Stimulated activated CD8-positive, alpha-beta memory T cell treated with anti-CD3 and anti-CD28 coated beads, Interleukin-7, amount 100 ng/mL, for 4 hours (primary cell): ENCODE data around the gene ALG1L2.
"Not testable (repeated sequence)": the region's sequence is repeated elsewhere in the genome, so short reads cannot be mapped to it uniquely, and the experiment has no call there.

Experiments
- DNase-seq, 2 donors: peaks; one replicate each; pipeline ENCODE4 v3.0.0-alpha.2; 2020; ENCODE audit warnings: low read depth in 2 of 2

ALG1L2 gene, protein sequence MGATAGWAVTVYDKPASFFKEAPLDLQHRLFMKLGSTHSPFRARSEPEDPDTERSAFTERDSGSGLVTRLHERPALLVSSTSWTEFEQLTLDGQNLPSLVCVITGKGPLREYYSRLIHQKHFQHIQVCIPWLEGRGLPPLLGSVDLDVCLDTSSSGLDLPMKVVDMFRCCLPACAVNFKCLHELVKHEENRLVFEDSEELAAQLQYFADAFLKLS

DNA sequence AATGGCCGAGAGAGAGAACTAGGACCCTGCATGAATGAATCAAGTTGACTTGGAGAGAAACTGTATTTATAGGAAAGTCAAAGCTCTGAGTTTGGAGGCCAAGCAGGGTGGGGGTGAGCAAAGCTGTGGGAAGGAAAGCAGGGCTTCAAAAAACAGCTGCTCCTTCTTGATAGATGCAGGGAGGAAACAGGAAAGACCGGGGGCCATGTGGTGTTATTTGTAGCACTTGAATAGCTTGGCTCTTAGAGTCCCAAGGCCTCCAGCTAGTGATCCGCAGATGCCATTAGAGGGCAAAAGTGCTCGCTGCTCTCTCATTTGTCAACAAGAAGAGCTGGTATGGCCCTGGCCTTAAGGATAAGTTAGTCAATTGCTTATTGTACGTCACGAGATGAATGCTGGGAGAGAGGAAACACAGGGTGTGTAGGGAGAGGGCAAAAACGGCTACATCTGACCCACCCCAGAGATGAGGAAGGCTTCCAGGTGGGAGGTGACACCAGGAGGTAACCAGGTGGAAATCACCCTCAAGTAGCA, at the start of gene ALG1L2:
TSS of gene ALG1L2 (plus strand) at position 481 of the 531 bp plus-strand sequence. CDS start 186 bp downstream, outside the sequence.
- DNase-seq, result no peak

DNA sequence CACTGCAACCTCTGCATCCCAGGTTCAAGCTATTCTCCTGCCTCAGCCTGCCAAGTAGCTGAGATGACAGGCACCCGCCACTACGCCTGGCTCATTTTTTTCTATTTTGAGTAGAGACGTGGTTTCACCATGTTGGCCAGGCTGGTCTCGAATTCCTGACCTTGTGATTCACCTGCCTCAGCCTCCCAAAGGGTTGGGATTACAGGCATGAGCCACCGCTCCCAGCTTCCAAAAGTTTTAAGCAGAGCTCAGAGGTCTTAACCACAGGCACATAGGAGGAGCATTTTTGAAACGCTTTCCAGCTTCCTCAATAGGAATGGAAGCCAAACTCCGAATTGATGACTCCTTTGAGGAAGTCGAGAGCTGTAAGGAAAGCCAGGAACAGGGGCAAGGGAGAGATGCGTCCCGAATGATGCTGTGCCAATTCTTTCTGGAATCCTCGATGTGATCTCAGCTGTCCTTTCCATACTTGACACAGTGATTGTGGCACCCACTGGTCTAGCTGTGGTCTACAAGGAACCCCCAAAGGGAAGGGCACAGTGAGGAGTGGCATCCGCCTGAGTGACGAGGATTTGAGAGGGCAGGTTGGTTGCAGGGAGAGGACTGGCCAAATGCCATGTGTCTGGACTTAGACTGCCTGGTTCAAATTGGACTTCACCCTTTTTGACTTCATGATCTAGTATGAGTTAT, 44.4 kb upstream of the ALG1L2 start:
- DNase-seq, result not testable (repeated sequence)

DNA sequence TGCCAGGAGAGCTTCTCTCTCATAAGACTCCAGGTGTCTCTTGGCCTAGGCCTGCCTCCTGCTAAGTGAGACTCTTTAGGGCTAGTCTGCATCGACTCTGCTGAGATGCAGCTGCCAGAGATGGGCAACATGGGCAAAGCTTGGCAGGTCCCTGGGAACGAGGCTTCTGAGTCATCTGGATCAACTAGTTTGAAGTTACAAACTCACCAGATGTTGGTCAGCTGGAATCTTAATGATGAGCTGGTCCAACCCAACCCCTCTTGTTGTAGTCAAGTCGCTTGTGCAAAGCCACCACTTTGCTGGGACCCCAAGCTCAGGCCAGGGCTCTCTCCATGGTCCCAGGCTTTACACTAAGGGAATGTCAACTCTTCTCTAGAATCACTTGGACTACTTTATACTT, 38.9 kb upstream of the ALG1L2 start:
- DNase-seq, result not testable (repeated sequence)

DNA sequence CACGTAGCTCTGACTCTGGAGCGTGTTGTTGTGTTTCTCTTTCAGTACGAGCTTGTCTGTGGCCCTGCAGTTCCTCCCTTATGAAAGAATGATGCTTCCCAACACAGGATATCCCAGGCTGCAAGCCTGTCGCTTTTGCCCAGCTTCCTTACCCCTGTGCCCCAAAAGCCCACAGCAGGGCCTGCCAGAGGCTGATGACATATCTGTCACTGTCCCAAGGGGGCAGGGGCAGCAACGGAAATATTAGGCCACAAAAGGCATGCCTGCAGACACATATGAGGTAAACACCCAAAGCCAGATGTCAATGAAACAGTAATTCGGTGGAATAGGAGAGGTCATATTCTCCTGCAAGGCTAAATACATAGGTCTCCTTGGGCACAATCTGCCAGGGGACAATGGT, 38.0 kb upstream of the ALG1L2 start:
- not testable (repeated sequence) for DNase-seq

DNA sequence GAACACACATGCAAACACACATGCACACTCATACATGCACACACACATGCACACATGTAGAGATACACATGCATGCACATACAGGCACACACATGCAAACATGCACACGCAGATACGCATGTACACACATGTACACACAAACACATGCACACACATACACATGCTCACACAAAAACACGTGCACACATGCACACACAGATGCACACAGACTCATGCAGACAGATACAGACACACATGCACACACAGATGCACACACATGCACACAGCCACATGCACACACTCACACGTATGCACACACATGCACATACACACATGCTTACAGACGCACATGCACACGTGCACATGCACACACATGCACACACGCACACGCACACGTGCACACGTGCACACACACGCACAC, 37.3 kb upstream of the ALG1L2 start:
- DNase-seq, result no peak

DNA sequence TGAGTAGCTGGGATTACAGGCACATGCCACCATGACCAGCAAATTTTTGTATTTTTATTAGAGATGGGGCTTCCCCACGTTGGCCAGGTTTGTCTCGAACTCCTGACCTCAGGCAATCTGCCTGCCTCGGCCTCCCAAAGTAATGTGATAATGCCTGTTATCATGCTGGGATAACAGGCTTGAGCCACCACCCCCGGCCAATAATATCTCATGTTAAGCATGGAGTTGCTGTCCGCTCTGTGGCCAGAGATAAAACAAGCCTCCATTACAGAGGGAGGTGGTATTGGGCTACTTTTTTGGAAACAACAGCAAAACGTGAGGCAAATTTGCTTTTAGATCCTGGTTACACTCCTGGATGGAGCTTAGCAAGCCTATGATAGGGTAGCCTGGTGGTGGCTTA, 32.9 kb upstream of the ALG1L2 start:
- DNase-seq, result no peak

DNA sequence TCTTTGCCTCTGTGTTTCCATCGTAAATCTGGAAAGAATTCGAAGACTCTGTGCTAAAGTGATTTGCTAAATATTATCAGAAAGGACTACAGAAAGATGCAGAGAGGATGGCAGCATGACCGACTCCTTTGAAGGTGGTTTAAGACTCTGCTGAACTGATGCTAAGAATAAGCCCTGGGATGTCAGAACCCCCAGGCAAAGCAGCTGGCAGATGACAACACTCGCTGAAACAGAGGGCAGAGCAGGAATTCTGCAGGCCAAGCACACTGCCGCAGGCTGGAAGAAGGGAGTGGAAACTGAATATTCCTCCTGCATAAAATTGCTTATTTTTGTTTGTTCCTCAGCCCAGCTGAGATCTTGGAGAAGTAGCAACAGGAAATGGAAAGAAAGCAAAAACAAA, 29.3 kb upstream of the ALG1L2 start:
- not testable (repeated sequence) for DNase-seq

DNA sequence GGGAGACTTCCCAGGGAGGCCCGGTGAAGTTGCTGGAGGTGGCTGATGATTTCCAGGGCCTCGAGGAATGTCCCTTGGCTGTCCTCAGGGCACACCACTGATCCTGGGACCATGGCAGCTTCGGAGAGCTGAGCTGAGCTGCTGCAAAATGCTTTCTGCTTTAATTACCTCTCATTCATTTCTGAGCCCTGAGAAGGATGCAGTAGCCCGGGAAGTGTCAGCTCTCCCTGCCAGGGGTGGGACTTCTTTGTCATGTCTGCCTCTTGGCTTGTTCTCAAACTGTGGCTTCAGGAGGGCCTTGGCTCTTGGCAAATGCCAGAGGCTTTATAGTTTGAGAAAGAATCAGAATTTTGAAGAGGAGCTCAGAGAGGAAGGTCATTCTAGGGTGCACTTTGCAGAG, 28.7 kb upstream of the ALG1L2 start:
- not testable (repeated sequence) for DNase-seq

DNA sequence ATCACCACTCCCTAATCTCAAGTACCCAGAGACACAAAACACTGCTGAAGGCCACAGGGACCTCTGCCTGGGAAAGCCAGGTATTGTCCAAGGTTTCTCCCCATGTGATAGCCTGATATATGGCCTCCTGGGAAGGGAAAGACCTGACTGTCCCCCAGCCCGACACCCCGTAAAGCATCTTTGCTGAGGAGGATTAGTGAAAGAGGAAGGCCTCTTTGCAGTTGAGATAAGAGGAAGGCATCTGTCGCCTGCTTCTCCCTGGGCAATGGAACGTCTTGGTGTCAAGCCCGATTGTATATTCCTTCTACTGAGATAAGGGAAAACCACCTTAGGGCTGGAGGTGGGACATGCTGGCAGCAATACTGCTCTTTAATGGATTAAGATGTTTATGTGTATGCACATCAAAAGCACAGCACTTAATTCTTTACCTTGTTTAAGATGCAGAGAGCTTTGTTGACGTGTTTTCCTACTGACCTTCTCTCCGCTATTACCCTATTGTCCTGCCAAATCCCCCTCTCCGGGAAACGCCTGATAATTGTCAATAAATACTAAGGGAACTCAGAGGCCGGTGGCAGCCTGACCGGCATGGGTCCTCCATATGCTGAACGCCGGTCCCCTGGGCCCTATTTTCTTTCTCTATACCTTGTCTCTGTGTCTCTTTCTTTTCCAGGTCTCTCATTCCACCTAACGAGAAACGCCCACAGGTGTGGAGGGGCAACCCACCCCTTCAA, 23.9 kb upstream of the ALG1L2 start:
- DNase-seq, result not testable (repeated sequence)

DNA sequence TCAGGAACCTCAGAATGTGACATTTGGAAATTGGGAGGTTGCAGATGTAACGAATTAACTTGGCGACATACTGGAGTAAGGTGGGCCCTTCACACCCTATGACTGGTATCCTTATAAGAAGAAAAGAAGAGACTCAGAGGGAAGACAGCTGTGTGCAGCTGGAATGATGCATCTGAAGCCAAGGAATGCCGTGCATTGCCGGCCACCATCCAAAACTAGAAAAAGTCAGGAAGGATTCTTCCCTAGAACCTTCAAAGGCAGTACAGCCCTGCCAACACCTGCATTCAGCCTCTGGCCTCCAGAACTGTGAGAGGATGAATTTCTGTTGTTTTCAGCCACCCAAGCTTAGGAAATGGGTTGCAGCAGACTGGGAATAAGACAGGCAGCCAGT, 23.4 kb upstream of the ALG1L2 start:
- not testable (repeated sequence) for DNase-seq

DNA sequence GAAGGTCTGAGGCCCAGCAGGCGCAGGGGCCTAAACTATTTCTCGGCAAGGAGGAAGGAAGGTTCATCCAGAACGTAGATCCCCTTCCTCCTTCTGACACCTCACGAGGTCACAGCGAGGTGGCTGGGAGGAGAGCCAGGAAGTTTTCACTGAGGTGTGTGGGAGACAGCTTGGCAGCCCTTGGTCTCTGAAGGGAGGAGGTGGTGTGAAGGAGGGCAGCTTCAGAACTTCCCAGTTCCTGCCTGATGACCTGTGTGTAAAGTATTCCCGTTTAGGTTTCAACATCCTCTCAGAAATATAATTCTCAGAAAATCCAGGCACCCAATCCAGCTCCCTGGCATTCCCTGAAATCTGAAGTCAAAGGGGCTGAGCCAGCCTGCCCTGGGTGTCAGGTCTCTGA, 22.9 kb upstream of the ALG1L2 start:
- not testable (repeated sequence) for DNase-seq

DNA sequence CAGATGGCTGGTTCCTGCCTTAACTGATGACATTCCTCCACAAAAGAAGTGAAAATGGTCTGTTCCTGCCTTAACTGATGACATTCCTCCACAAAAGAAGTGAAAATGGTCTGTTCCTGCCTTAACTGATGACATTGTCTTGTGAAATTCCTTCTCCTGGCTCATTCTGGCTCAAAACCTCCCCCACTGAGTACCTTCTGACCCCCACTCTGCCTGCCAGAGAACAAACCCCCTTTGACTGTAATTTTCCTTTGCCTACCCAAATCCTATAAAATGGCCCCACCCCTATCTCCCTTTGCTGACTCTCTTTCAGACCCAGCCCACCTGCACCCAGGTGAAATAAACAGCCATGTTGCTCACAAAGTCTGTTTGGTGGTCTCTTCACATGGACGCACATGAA, 22.5 kb upstream of the ALG1L2 start:
- DNase-seq, result not testable (repeated sequence)

DNA sequence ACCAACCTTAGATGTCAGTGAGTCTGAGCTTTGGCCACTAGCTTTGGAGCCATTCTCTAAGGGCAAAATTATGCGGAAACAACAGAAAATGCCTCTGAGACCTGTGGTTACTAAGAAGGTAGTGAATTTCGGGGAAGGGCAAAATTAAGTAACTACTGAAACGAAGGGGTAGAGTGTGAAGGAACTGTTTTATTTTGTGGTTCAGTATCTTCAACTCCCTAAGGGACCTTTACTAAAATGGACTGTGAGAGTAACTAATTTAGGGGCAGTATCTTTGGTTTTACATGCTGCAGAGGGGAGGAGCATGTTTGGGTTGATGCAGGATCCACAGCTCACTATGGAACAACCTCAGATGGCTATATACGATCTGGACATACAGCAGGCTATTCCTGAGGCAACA, 8.0 kb upstream of the ALG1L2 start:
- DNase-seq, result no peak

DNA sequence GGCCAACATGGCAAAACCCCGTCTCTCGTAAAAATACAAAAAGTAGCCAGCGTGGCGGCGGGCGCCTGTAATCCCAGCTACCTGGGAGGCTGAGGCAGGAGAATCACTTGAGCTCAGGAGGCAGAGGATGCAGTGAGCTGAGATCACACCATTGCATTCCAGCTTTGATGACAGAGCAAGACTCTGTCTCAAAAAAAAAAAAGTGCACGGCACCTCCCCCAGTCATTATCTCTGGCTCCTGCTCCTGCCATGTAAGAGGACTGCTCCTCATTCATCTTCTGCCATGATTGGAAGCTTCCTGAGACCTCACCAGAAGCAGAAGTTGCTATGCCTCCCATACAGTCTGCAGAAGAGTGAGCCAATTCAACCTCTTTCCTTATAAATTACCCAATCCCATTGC, 4.0 kb upstream of the ALG1L2 start:
- DNase-seq, result no peak

DNA sequence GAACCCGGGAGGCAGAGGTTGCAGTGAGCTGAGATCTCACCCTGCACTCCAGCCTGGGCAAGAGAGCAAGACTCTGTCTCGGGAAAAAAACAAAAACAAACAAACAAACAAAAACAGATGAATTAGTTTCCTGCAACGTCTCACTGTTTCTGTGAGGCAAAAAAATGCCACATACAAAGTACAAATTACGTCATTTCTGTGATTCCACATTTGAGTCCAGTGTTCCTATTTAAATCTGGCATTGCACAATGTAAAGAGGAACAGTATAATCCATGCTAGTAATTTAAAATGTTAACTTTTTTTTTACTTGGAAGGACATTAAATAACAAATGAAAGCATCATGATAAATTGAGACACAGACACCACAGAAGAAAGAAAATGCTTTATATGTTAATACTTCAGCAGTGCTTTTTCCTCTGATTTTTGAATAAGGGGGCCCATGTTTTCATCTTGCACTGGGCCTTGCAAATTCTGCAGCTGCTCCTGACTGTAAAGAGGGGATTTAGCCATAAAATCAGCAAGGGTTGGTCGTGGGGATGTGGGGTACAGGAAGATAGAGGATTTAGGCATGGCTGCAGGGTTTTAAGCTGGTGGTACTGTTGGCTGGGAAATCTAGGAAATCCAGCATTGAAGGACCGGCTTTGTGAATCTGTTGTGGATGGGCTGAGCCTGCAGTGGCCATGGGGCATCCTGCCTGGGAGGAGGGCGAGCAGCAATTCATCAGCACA, 1.9 kb downstream of the ALG1L2 start:
- DNase-seq, result not testable (repeated sequence)

DNA sequence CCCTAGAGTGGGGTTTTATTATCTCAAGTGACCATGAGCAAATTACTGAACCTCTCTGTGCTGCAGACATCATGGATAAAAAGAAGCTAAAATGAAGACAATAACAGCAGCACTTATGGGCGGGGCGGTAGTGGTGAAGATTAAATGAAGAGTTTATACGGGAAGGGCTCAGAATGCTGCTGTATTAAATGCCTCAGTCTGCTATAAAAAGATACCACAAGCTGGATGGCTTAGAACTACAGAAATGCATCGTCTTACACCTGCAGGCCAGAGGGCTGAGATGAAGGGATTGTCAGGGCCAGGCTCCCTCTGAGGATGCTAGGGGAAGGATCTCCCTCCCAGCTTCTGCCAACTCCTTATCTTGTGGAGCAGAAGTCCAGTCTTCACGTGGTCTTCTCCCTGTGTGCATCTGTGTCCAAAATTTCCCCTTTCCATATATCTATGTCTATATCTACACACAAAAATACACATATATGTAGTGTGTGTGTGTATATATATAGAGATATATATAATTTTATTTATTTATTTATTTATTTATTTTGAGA, 2.9 kb downstream of the ALG1L2 start:
- DNase-seq, result no peak

DNA sequence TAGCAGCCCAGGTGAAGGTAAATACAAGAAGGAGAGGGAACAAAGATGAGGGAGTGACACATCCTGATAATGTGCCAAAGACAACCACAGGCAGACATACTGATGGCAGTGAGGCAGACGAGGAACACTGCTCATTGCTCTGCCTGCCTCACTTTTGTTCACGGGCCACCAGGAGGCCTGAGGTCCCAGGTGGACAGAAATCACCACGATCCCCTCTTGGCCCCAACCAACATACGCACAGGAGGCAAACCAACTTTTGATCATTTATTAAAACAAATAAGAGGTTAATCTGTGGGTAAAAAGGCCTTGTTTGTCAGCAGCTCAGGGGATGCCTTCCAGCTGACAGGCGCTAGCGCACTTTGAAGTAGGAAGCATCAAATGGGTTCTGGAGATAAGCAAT, 4.2 kb downstream of the ALG1L2 start:
- DNase-seq, result no peak

DNA sequence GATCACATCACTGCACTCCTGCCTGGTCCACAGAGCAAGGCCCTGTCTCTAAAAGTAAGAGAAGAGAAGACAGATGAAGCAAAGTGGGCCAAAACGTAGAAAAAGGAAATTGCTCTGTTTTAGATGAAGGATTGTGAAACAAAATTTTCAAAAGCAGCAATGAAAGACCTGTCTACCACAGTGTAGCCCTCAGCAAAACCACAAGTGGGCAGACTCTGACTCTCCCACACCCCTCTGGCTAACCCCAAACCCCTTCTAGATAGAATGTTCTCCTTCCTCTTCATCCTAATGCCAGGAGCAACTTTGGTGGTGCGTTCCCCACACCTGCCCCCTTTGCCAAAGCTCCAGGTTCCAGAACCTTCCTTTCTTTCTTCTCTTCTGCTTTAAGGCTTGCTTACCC, 5.0 kb downstream of the ALG1L2 start:
- DNase-seq, result not testable (repeated sequence)

DNA sequence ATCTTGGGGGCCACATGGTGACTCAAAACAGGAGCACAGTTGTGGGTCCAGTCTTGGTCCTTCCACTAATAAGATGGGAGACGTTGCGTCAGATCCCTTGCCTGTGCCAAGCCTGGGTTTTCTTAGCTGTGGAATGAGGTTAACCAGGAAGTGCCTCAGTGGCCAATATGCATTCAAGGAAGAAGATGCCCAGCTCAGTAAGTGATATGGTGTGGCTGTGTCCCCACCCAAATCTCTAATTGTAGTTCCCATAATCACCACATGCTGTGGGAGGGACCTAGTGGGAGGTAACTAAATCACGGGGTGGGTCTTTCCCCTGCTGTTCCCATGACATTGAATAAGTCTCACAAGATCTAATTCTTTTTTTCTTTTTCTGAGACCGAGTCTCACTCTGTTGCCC, 6.4 kb downstream of the ALG1L2 start:
- DNase-seq, result no peak

DNA sequence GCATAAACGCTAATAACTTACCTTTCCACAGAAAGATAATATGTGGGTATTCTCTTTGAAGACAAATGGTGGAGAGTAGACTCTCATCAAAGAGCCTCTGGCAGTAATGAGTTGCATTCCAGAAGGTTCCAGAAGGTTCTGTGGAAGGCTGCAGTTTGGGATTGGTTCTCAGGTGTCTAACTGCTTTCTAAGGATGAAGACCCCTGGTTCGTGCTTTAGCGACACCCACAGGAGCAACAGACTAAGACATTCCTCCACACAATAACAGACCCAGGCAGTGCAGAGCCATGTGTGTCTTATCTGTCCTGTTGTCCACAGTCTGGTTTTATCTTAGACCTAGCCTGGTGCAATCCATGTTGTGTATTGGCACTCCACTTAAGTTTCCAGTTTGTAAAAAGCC, 9.1 kb downstream of the ALG1L2 start:
- not testable (repeated sequence) for DNase-seq

DNA sequence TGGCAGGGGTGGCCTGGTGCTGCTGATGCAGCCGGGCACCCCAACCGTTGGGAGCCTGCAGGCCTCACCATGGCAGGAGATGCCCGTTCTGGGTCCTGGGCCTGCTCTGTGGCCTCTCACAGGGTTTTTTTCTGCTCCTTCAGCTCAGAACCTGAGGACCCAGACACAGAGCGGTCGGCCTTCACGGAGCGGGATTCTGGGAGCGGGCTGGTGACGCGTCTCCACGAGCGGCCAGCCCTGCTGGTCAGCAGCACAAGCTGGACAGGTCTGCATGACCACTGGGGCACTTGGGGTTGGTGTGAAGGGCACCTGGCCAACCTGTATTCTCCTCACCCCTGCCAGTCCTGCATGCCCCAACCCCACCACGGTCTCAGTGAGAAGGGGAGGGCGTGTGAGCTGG, 10.3 kb downstream of the ALG1L2 start:
- no peak for DNase-seq
